Mammary epithelial cell (primary cell): ENCODE data around the gene RAB34.

Experiments used
- CTCF ChIP-seq, 2 donors: IDR thresholded peaks in 1 of 2; conservative IDR thresholded peaks in 1 of 2; 2 replicates each; pipeline ENCODE4 v1.5.1; 2011 to 2012; ENCODE audit warnings: inconsistent platforms in 2 of 2, low read length in 2 of 2, mild to moderate bottlenecking in 2 of 2, control low read depth in 1 of 2, low read depth in 1 of 2; ENCODE audit not compliant: insufficient read depth in 1 of 2; ENCODE audit errors: extremely low read depth in 1 of 2
- EZH2 ChIP-seq: IDR thresholded peaks from 2 replicates; pipeline ENCODE4 v1.6.1; 2012; ENCODE audit warnings: low read length, inconsistent platforms, borderline replicate concordance

- peak; percentile 45 to 66 for TF ChIP-seq CTCF (conservative IDR thresholded peaks at IDR 0.05 in 1 of 2, IDR thresholded peaks at IDR 0.05 in 1 of 2; ENCODE audit: extremely low read depth in 1 of 2, insufficient read depth in 1 of 2, low read depth in 1 of 2, low read length in 2 of 2)
- no peak for TF ChIP-seq EZH2
These were observed 41.7 kb downstream of the RAB34 start for GRCh38 chr17:28675980-28676379.
